Mucosa of stomach (tissue), 1 donor: ENCODE measurements around the gene FSCN2.
"Not testable (repeated sequence)": the region's sequence is repeated elsewhere in the genome, so short reads cannot be mapped to it uniquely, and the experiment has no call there.

ENCODE experiments used
- H3K27me3 ChIP-seq: one replicate; pipeline ENCODE4 v1.7.0; 2013; ENCODE audit warnings: mild to moderate bottlenecking, low read length; ENCODE audit not compliant: control insufficient read depth, insufficient read depth
- H3K36me3 ChIP-seq: one replicate; pipeline ENCODE4 v1.7.0; 2013; ENCODE audit warnings: low read length; ENCODE audit not compliant: control insufficient read depth, insufficient read depth
- H3K4me1 ChIP-seq: one replicate; pipeline ENCODE4 v1.7.0; 2013; ENCODE audit warnings: mild to moderate bottlenecking, low read length; ENCODE audit not compliant: control insufficient read depth, insufficient read depth
- H3K4me3 ChIP-seq: one replicate; pipeline ENCODE4 v1.7.0; 2013; ENCODE audit warnings: low read length
- H3K9ac ChIP-seq: one replicate; pipeline ENCODE4 v1.7.0; 2013; ENCODE audit warnings: mild to moderate bottlenecking, low read length, moderate library complexity
- H3K9me3 ChIP-seq: one replicate; pipeline ENCODE4 v1.7.0; 2013; ENCODE audit warnings: mild to moderate bottlenecking, low read length, moderate library complexity; ENCODE audit not compliant: control insufficient read depth
- donor health status: Pancreatic carcinoma.

The FSCN2 gene

GRCh38 chr17:81526662-81527571 is 1.3 kb upstream of the FSCN2 start:
- H3K4me1 ChIP-seq: peaks cover 12% of the 10 kb centered on the region
- H3K9me3 ChIP-seq: no peaks in the 10 kb centered on the region
- no peak overlapping the region for H3K9ac ChIP-seq
- no peak overlapping the region for H3K4me3 ChIP-seq
- H3K27me3 ChIP-seq: peaks cover 71% of the 10 kb centered on the region
- H3K36me3 ChIP-seq: no peaks in the 10 kb centered on the region

- H3K4me1 ChIP-seq: peaks cover 9% of the 10 kb centered on the region
- H3K9ac ChIP-seq: no peak overlapping the region
- no peak overlapping the region for H3K4me3 ChIP-seq
- H3K27me3 ChIP-seq: peaks cover 62% of the 10 kb centered on the region
- H3K36me3 ChIP-seq: no peaks in the 10 kb centered on the region
- H3K9me3 ChIP-seq: no peaks in the 10 kb centered on the region
Observed at GRCh38 chr17:81528384-81528650, 140 bp downstream of the FSCN2 start.

GRCh38 chr17:81528651-81529436 is 667 bp downstream of the FSCN2 start:
- peaks cover 7% of the 10 kb centered on the region for H3K4me1 ChIP-seq
- no peaks in the 10 kb centered on the region for H3K9me3 ChIP-seq
- no peak overlapping the region for H3K4me3 ChIP-seq
- H3K36me3 ChIP-seq: no peaks in the 10 kb centered on the region
- peaks cover 57% of the 10 kb centered on the region for H3K27me3 ChIP-seq
- H3K9ac ChIP-seq: no peak overlapping the region

GRCh38 chr17:81529437-81529803 is 1.2 kb downstream of the FSCN2 start:
- Histone ChIP-seq H3K9ac (no peak overlapping the region), H3K27me3 (peaks cover 57% of the 10 kb centered on the region), H3K9me3 (no peaks in the 10 kb centered on the region)

GRCh38 chr17:81531013-81531412 is 2.8 kb downstream of the FSCN2 start:
- H3K4me3 ChIP-seq, H3K9ac ChIP-seq, H3K4me1 ChIP-seq, H3K36me3 ChIP-seq, H3K9me3 ChIP-seq: not testable (repeated sequence)
- H3K27me3 ChIP-seq: peaks cover 52% of the 10 kb centered on the region

More at GRCh38 chr17:81529437-81529803, 1.2 kb downstream of the FSCN2 start:
- Histone ChIP-seq H3K36me3 (no peaks in the 10 kb centered on the region), H3K4me3 (no peak overlapping the region), H3K4me1 (peaks cover 7% of the 10 kb centered on the region)

GRCh38 chr17:81531998-81532404 is 3.8 kb downstream of the FSCN2 start:
- H3K9me3 ChIP-seq, H3K9ac ChIP-seq, H3K4me3 ChIP-seq, H3K36me3 ChIP-seq: not testable (repeated sequence)
- peaks cover 18% of the 10 kb centered on the region for H3K4me1 ChIP-seq
- H3K27me3 ChIP-seq: peaks cover 52% of the 10 kb centered on the region

- no peaks in the 10 kb centered on the region for H3K9me3 ChIP-seq
- no peaks in the 10 kb centered on the region for H3K36me3 ChIP-seq
- peaks cover 20% of the 10 kb centered on the region for H3K4me1 ChIP-seq
- H3K27me3 ChIP-seq: peaks cover 52% of the 10 kb centered on the region
- no peak overlapping the region for H3K4me3 ChIP-seq
- H3K9ac ChIP-seq: no peak overlapping the region
Observed at GRCh38 chr17:81532490-81533287, 4.5 kb downstream of the FSCN2 start.

GRCh38 chr17:81533339-81534141 is 5.4 kb downstream of the FSCN2 start:
- H3K4me1 ChIP-seq: peaks cover 21% of the 10 kb centered on the region
- H3K4me3 ChIP-seq: no peak overlapping the region
- H3K9me3 ChIP-seq: no peaks in the 10 kb centered on the region
- H3K27me3 ChIP-seq: peaks cover 47% of the 10 kb centered on the region
- H3K9ac ChIP-seq: no peak overlapping the region
- no peaks in the 10 kb centered on the region for H3K36me3 ChIP-seq

- Histone ChIP-seq H3K27me3 (peaks cover 38% of the 10 kb centered on the region), H3K36me3 (no peaks in the 10 kb centered on the region), H3K9me3 (no peaks in the 10 kb centered on the region), H3K4me1 (peaks cover 21% of the 10 kb centered on the region), H3K9ac (no peak overlapping the region), H3K4me3 (no peak overlapping the region)
Observed at GRCh38 chr17:81534157-81535006, 6.2 kb downstream of the FSCN2 start.

- Histone ChIP-seq H3K36me3 (no peaks in the 10 kb centered on the region), H3K4me3 (no peak overlapping the region), H3K9ac (no peak overlapping the region), H3K27me3 (peaks cover 35% of the 10 kb centered on the region), H3K4me1 (peaks cover 21% of the 10 kb centered on the region), H3K9me3 (no peaks in the 10 kb centered on the region)
Observed at GRCh38 chr17:81535007-81535328, 6.8 kb downstream of the FSCN2 start.
